DMS53 (cell line): ENCODE data around the gene FHOD3.
A peak's percentile ranks its signal among the peaks of the same experiment; 100 is the strongest.

Experiments used
- DNase-seq: peaks from one replicate; lab custom pipeline; 2025; lab: John Stamatoyannopoulos, UW

The FHOD3 gene

DNA sequence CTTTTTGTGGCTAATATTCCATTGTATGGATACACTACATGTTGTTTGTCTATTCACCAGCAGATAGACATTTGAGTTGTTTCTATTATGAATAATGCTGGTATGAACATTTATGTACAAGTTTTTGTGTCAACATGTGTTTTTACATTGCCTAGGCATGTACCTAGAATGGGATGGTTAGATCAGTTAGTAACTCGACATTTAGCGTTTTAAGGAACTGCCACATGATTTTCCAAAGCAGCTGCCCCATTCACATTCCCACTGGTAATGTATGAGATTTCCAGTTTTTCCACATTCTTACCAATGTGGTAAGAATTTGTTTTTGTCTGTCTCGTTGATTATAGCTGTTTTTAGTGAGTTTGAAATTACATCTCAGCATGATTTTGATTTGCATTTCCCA is 112.8 kb downstream of the FHOD3 start:
- no peak for DNase-seq

DNA sequence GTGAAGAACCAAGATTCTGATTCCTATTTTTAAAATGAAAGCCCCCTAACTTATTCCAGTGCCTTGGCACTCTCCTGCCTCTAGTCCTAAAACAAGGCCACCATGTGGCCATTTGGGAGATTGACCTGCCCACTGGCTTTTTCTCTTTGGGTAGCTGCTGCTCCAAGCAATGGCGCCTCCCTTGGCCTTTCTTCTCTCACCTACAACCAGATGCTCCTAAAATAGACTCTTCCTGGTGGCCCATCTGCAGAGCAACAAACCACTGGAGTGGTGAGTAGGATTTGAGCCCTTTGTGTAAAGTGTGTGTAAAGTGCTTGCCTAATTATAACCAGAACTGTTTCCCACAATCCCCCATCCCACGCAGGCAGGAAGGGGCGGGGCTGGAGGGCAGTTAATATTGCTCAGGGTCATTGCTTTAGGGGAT is 114.2 kb downstream of the FHOD3 start:
- peak; percentile 74 for DNase-seq

DNA sequence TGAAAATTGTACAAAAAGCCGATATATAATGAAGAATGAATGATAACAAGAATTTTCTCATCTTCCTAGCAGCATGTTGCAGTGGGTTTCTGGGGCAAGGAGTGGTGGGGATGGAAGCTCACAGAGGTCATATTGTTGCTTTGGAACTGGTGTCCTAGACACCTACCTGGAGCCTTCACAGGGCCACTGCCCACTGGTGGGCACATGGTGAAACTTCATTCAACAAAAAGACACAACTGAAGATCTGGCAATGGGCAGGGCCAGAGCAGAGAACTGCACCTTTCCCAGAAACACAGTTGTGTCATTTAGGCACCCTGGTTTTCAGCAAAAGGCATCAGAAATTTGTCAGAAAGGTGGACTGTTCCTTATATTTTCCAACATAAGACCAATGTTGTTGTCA is 115.3 kb downstream of the FHOD3 start:
- peak; percentile 84 for DNase-seq

DNA sequence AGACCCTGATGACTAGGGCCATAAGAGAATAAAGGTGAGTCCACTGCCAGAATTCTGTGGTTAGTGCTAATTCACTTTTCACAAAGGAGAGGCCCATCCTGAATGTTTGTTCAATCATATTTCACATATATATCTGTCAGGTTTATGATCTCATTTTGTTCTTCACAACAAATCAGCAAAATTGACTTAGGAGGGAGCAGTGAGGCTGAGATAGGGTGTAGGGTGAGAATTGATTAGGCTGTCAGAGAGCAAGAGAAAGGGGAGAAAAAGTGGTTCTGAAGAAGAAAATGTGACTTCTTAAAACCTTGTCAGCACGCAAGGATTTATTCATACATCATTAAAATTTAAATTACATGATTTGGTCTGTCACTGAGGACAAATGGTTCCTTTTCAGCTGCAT is 117.7 kb downstream of the FHOD3 start:
- no peak for DNase-seq

DNA sequence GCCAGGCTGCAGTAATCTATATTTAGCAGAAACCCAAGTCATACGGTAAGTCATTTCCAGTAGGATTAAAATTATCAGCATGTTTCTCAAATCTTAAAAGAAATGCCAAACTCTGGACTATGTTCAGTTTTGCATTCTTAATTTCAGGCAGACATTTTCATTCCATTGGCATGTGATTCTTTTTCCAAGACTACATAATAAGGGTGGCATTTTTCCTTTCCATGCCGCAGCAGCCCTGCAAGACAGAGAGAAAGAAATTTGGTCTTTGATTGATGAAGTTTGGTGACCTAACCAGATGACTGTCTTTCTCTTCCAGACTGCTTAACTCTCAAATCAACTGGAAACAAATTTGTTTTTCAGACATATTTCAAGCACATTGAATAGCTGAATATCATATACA is 118.1 kb downstream of the FHOD3 start:
- DNase-seq, result no peak

DNA sequence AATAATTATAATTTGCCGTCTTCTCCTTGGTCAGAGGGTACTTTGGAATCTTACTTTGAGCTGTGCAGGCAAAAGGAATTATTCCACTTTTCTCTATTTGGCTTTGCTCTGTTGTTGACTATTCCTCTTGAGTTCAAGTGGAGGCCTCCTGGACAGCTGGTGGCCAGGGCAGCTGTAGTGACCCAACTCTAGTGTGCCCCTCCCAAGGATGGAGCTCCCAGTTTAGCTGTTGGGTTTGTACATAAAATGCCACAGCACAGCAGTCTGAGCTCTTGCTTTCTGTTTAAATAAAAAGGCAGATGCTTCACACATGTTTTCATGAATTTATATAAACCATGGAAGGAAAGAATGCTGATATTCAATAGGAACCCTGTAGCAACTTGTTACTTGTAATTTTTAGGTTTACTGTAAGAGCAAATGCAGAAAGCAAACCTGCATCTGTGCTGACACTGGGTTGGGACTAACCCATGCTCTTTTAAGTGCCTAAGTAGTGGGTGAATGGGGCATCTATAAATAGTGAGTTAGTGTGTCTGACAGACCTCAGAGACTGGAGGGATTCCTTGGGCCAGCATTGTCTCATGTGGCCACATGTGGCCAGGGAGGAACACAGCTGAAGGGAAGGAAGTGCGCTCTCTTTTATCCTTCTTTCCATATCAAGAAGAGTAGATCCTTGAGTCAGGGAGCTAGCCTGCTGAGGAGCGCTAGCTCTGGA is 121.8 kb downstream of the FHOD3 start:
- DNase-seq, result peak; percentile 96

DNA sequence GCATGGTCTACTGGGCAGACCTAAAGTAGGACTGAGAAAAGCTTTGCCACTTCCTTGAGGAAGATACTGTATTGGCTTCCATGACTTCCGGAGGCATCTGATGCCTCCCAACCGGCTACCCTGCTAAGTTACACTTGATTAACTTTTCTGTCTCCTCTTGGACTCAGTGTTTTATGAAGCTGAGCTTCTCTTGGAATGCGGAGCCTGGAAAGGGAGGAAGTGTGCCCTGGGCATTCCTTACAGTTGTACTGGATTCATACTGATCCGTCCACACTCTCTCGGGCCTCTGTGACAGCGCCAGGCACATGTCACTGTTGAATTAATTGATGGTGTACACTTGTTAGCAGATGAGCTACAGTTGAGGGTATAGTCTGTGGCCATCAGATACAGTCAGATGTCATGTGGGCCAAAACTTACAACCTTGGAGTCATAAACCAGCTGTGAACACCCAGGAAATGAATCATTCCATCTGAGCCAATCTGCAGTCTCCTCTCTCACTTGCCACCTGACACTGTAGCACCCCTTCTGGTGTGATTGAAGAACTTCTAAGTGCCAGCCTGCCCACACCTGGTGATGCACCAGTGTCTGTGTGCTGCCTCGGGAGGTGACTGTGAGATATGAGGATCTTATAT is 122.5 kb downstream of the FHOD3 start:
- DNase-seq, result peak; percentile 97

DNA sequence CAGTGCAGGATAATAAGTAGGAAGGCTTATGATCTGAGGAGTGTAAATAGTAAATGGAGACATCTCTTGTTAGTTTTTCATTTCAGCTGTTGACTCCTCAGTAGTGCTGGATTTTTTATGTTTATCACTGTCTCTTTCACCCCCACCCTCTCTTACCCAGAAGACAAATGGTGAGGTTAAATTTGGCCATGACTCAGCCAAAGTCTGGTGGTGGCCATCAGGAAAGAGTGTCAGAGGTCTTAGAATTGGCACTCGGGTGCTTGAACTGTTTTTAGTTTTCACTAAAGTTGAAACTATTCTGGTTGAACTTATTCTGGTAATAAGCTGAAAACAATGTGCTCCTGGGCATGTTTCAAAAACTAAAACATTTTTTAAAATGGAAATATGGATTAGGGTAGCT is 123.3 kb downstream of the FHOD3 start:
- peak; percentile 70 for DNase-seq

DNA sequence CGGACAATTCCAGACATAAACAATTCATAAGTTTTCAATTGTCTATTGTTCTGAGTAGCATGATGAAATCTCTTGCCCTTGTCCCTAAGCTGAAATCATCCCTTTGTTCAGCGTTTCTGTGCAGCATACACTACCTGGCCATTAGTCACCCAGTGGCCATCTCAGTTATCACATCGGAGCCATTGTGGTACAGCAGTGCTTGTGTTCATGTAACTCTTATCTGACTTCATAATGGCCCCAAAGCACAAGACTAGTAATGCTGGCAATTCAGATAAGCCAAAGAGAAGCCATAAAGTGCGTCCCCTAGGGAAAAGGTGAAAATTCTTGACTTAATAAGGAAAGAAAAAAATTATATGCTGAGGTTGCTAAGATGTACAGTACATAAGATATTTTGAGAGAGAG is 127.2 kb downstream of the FHOD3 start:
- DNase-seq, result peak; percentile 37

DNA sequence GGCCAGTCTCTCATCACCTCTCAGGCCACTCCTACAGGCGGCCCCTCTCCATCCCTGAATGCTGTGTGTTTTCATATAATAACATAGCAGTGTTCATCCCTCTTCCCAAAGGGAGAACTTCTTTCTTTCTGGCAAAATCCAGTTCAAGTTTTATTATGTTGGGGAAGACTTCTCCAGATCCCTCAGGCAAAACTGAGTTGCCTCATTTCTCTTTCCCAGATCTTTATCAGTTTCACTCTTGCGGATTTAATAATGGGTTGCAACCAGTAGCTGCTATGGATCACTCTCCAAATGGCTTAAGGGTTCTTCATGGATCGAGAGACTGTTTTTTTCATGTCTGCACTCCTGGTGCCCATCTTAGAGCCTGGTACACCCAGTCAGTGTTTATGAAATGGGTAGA is 129.9 kb downstream of the FHOD3 start:
- DNase-seq, result no peak

DNA sequence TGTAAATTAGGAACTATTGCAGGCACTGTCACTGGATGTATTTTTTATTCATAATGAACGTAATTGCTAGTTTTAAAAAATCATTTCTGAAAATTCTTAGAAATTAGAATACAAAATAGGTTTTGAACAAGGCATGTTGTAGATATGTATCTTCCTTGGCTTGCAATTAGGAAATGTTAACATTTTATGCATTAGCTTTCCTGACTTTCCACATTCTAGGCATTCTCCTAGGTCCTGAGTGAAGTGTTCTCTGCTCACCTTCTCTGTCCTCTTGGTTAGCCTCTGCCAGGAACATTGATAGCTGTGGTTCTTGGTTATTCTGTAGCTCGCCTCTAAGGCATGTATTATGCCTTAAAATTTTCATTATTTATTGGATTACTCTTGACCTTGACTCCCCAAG is 130.3 kb downstream of the FHOD3 start:
- DNase-seq, result no peak

DNA sequence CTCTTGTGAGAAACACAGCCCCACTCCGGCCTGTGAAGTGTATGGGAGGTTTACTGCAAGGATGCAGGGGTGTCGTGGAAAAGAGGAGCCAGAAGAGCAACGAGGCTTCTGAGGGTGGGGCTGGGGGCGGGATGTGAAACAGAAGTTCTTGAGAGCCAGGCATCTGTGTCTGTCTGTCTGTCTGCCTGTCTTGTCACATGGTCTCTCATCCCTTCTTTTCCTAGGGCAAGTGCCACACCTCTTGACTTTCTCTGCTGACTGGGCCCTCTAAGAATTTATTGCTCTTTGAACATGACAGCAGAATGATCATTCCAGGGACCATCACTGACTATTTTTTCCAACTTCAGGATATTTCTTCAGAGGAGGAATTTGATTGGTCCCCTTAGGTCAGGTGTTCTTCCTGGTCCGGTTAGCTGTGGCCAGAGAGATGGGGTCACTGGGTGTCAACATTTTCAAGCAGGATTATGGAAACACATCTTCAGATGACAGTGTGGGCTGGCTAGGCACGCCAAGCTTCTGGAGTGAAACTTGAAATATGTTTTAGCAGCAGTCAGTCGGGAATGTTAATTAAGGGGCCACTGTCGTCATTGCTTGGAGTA is 131.0 kb downstream of the FHOD3 start:
- no peak for DNase-seq

DNA sequence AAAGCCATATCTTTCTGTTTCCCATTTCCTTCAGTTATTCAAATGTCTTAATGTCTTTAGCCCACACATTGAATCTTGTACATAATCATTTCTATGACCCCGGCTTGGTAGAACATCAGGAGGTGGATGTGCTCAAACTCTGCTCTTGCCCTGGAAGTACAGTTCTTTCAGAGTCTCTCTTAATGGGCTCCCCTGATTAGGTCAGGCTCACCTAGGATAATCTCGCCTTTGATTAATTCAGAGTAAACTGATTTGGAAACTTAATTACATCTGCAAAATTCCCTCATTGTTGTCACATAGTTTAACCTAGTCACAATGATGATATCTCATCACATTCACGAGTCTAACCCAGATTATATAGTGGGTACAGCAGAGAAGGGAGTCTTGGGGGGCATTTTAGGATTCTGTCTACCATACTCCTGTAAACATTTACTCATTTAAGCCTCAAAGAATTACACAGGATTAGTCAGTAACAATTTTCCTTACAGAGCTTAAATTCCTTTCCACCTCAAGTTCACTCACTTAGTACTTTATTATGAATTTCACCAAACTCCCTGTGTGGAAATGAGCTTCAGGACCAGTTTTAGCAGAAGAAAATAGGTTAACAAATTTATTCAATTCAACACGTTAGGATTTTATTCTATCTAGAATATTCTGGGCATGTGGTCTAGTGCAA is 135.5 kb downstream of the FHOD3 start:
- DNase-seq, result no peak

DNA sequence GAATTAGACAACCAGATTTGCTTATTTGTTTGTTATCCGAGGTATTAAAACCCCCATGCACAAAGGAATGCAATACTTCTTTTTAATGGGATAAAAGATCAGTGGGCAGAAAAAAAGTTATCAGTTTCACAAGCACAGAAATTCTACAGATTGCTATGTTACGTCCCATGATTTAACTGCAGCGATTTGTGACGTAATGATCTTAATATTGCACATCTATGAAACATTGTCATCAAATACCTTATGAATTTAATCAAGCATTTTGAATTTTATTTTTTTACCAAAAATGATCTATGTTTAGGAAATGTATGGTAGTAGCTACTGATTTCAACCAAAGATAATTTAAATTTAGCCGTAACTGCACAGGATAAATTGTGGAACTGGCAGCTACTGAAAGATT is 138.9 kb downstream of the FHOD3 start:
- DNase-seq, result no peak

DNA sequence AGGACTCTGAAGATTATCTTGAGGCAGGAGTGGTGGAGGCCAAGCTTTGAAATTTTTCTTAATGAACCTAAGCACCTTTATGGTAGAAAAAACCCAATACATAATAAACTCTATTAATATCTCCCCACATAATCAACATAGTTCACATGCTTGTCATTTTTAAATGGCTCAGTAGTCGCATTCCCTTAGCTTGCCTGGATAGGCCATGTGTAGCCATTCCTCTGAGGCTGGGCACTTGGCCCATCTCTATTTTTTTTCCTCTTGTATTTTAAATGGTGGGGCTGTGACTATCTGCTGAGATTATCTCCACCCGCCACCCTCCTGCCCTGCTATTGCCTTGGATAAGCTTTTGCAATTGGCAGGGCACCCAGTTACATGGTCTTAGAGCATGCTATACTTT is 143.1 kb downstream of the FHOD3 start:
- no peak for DNase-seq

DNA sequence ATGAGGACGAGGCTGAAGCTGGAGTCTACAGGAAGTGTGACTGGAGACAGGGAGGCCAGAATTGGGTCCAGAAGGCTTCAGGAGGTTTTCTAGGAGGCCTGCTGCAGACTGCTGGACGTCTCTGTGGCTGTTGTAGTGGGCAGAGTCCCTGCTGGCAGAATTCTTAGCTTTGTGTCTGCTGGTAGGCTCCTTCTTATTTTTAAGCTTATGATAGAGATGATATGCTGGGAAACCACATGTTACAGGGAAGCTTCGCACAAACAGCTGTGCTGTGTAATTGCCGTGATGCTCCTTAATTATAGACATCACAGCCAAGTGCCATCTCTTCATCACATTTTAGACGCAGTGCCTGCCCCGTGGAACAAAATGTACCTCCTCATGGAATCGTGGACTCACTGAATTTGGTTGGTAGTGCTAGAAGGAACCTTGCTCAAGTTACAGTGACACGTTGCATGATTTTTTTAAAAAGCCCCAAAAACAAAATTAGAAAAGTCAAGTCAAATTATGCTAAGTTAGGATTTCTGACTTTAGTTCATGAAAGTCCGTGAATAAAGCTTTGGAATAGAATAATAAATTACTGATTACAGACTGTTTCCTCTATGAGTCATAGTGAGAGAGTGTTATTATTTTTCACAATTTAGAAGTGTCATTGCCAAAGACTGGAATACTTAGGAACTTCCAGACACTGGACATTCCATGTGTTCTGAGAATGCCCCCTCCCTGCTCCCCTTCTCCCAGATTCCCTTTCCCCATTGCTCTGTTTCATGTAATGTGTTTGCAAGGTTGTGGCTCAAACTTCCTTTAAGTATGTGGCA is 144.1 kb downstream of the FHOD3 start:
- DNase-seq, result peak; percentile 19

DNA sequence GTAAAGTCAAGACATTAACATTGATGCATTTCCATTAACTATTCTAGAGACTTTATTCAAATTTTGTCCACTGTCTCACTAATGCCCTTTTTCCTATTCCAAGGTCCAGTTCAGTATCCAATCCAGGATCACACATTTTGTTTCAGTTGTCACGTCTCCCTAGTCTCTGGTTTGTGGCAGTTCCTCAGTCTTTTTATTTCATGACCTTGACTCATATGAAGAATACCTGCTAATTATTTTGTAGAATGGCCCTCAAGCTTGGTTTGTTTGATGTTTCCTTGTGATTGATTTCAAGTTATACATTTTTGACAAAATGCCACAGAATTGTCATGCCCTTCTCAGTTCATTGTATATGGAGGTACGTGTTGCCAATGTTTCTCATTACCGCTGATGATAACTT is 145.2 kb downstream of the FHOD3 start:
- no peak for DNase-seq

DNA sequence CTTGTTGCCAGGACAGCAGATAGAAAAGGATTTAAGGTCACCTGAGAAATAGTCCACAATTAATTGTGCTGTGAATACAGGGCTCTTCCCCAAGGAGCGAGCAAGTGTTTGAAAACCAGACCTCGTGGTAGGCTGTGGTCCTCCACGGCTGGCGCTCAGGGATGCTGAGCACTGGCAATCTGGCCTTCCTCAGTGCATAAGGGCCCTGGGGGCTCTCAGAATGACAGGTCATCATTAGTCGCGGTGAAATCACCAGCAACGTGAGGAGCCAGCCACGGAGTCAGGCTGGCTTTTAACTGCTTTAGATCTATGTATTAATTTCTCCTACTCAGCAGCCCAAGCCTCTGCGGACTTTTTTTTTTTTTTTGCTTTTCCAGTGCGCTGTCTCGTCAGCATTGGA is 148.5 kb downstream of the FHOD3 start:
- no peak for DNase-seq

DNA sequence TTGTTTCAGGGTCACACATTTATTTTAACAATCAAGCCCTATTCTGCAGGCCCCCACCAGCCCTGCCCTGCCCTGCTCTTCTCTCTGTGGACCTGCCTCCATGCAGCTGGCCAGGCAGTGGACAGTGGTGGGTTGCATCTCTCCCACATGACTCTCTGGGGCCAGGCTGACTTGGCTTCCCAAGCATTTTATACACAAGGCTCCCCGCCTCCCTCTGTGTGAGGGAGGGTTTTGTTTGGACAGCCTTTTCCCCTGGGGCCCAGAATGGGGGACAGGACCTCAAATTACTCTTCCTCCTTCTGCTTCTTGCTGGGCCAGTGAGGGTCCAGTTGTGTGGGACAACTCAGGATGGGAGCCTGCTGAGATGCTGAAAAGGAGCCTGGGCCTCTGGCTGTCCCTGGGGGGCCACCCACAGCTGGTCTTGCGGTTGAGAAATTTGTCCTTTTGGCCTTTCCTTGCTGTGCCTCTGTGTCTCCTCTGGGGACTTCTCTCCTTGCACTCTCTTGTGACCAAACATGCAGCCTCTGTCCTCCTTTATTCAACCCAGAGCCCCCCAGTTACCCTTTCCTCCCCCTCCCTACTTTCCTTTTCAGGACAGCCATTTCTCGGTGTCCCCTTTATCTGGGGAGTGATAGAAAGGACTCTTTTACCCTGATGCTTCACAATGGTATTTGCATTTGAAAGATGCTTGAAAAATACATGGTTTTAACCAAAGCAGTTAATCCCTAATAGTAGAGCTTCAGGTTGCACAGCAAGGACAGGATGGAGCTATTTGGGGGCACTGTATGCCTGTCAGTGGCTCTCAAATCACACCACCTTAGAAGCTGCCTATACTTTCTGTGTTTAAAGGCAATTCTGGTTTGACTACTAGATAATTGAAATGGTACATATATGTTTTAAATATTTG is 151.1 kb downstream of the FHOD3 start:
- no peak for DNase-seq

DNA sequence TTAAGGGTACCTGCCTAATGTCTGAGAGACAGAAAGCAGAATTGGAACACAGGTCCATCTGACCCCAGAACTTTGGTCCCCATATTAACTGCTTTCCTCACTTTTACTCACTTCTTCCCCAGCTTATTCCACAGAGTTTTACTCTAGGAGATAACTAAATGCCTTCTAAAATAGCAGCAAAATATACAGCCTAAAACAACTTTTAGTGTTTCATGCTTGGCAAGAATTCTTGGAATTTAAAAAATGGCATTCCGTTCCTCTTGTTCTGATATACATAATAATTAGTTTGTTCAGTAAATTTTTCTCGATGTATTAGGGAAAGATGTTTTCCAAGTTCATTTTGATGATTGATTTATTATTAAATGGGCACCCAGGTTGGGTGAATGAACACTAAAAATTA is 151.9 kb downstream of the FHOD3 start:
- no peak for DNase-seq

DNA sequence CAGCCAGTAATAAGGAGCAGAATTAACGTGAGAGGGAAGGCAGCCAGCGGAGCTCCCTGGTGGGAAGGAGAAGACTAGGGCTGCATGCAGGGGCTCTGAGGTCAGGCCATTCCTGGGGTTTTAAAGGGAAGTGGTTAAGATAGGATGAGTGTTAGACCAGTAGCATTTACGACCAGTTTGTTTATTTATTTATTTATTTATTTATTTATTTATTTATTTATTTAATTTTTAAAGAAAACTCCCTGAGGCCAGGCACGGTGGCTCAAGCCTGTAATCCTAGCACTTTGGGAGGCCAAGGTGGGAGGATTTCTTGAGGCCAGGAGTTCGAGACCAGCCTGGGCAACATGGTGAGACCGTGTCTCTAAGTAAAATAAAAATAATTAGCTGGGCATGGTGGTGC is 152.8 kb downstream of the FHOD3 start:
- DNase-seq, result no peak
